Activated CD4-positive, alpha-beta T cell treated with anti-CD3 and anti-CD28 coated beads for 24 hours (primary cell): ENCODE results near the gene OR52N2.

Source experiments
- DNase-seq, 2 donors: peaks; one replicate each; pipeline ENCODE4 v3.0.0-alpha.2; 2020; ENCODE audit warnings: low read depth in 2 of 2

Gene OR52N2

GRCh38 chr11:5808500-5809121 is at the start of gene OR52N2:
TSS of gene OR52N2 (plus strand) at chr11:5808924. CDS start at chr11:5820336, 11,412 bp downstream.
- peak; percentile 58 for DNase-seq

DNA sequence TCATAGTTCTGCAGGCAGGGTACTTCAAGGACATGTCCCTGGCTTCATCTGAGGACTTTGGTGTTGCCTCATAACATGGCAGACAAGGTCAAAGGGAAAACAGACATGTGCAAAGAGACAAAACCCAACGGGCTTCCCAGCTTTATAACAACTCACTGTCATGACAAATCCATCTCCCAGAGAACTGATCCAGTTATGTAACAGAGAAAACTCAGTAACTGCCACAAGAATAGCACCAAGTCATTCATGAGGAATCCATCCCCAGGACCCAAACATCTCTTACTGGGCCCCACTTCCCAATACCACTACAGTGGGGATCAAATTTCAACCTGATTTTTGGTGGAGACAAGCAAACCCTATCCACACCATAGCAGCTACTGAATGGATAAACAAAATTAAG is 41.7 kb upstream of the OR52N2 start:
- no peak for DNase-seq

DNA sequence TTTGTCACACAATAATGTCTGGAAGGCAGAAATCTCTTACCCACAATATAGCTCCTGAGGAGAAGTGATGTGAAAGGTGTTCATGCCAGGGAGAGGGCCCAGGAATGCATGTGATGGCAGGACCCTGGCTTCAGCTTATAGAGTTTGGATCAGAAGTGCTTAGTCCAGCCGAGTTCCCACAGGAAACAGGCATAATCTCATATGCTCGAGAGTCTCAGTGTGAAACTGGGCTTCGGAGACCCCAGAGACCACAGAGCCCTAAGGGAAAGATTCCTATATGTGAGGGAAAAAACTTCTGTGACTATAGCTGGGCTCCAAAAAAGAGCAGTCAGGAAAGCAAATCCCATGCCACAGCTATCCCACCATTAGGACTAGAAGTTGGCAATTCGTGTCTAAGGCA is 25.5 kb upstream of the OR52N2 start, which contains the start of gene OR52N5:
TSS of gene OR52N5 (minus strand) at position 101 of the 400 bp plus-strand sequence. CDS start 4,721 bp downstream, outside the sequence.
- DNase-seq, result no peak

DNA sequence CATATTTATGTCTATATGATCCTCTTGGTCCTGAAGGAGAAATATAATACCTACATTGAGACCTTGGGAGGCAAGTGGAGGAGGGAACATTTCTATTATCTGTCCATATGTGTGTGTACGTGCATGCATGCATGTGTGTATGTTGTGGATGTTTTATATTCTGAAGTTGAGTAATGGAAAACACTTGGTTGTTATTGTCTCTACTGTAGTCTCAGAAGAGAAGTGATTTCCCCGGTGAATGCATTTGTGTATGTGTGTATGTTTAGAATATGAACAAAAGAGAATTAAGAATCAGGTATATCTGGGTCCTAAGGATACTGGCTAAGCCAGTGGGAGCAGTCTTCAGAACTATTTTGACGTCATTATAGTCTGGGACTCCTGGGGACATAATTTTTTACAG is 17.6 kb upstream of the OR52N2 start, which contains the start of gene OR52N1:
TSS of gene OR52N1 (minus strand) at position 101 of the 400 bp plus-strand sequence. CDS start 2,449 bp downstream, outside the sequence.
- no peak for DNase-seq

DNA sequence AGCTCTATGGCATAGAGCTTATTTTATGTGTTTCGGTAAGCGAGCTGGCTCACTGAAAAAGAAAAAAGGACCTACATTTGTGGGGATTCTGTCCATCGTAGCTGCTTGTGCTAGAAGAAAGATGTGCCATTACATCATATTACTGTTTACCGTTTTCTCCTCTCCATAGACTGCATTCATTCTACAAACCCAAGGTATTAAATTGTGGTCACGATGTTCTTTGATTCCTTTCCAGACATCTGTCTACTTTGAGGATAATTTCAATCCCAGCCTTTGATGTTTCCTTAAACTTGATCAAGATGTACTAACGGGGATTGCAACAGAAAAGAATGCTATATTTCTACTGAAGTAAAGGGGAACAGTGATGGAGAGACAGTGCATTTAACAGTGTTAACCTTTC is 12.2 kb upstream of the OR52N2 start:
- DNase-seq, result no peak

GRCh38 chr11:5803982-5804381 is 4.7 kb upstream of the OR52N2 start:
- DNase-seq, result no peak

DNA sequence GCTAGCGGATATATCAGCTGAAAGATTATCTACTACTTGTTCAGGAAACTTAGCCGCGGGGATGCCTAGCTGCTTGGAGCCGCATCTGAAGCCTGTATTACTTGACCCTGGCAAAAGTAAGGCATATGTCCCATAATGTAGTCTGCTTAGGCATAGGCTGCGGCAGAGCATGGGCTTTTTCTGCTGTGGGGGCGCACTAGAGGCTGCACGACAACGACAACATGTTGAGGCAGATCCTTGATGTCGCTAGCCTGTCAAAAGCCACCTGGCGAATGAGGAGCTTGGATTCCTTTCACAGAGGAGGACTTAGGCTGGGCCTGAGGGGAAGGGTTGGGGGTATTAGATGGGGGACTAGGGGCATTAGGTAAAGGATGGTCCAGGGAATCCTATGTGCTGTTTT is 1.1 kb upstream of the OR52N2 start:
- DNase-seq, result no peak

- no peak for DNase-seq
Measured at GRCh38 chr11:5809122-5809519, 397 bp downstream of the OR52N2 start.

DNA sequence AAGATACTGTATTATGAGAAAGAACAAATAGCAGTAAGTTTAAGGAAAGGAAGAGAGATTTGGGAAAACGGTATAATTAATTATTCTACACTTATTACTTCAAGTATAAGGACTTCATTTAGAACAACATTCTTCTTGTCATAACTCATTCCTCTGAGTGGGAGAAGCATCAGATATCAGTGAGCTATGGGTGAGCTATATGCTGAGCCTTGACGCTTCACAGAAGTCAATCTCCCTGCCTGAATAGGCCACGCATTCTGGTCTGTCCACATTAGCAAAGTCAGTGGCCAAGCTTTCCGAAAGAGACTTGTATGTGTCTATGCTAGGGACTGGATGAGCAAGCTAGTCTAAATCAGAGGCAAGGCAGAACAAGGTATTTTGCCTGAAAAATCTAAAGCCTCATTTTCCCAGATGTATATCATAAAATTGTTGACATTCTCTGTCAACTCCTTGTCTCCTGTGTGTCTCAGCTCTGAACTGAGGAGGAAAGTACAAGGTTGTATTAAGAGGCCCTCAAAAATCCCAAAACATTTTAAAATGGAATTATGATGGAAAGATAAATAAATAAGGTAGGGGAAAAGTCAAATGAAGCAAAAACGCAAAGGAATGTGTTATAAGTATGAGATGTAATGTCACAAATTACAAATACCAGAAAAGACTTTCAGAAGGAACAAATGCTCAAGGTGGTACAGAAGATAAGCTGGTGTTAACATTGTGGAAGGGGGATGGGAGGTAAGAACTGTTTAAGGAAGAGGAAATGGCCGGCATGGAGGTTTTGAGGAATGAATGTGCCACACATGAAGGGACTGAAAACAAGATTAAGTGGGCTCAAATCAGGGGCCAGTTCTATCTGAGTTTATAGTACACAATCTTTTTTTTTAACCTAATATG is 1.4 kb downstream of the OR52N2 start:
- DNase-seq, result no peak

DNA sequence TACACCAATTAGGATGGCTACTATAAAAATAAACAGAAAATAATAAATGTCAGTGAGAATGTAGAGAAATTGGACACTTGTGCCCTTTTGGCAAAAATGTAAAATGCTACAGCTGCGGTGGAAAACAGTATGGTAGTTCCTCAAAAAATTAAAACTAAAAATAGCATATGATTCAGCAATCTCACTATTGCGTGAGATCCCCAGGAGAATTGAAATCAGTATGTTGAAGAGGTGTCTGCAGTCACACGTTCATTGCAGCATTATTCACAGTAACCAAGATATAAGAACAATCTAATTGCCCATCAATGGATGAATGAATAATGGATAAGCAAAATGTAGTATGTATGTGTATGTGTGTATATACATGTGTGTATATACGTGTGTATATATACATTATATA is 6.8 kb downstream of the OR52N2 start:
- DNase-seq, result no peak

DNA sequence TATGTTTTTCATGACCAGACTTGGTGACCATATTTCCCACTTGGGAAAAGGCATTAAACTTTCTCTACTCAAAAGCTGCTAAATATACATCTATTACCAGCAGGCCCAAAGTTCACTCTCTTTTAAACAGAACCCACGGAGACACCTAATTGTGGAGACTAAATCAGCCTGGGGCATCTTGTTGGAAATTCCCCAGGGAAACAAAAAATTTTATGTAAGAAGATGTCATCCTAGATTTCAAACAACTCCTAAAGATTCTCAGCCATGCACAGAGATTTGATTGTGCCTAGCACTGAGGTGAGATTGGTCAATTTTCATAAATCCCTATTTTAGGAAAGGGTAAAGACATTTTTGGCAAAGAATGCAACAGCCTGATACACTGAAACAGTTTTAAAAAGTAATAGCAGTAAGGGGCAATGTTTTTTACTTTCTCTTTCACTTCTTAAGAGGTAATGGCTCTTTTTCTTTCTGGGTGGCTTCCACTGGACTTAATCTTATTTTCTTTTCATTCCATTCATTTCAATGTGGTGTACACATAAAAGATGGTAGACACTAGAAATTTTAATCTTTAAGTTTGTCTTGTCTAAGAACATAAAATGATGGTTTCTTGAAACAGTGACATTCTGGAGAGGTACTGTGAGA is 9.6 kb downstream of the OR52N2 start:
- DNase-seq, result no peak

DNA sequence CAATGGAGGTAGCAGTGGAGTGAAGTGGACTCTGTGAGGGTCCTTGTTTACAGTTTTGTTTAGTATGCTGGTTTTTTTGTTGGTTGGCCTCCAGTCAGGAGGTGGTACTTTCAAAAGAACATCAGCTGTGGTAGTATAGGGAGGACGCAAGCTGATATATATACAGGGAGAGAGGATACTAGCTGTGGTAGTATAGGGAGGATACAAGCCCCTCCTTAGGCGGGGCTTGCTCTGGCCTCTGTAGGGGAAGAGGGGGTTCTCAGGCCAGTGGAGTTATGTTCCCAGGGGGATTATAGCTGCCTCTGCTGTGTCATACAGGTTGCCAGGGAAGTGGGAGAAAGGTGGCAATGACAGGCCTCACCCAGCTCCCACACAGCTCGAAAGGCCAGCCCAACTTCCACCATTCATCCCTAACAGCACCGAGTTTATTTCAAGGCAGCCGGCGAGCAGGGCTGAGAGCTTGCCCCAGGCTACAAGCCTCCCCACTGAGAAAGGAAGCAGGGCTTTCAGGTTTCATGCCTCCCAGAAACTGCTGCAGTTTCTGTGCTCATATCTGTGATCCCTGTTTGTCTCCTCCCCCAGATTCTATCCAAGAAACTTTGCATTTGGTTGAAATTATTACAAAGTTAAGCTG is 22.6 kb downstream of the OR52N2 start:
- no peak for DNase-seq

GRCh38 chr11:5833446-5833845 is 24.7 kb downstream of the OR52N2 start:
- DNase-seq, result no peak

GRCh38 chr11:5837695-5838094 is 29.0 kb downstream of the OR52N2 start:
- no peak for DNase-seq

DNA sequence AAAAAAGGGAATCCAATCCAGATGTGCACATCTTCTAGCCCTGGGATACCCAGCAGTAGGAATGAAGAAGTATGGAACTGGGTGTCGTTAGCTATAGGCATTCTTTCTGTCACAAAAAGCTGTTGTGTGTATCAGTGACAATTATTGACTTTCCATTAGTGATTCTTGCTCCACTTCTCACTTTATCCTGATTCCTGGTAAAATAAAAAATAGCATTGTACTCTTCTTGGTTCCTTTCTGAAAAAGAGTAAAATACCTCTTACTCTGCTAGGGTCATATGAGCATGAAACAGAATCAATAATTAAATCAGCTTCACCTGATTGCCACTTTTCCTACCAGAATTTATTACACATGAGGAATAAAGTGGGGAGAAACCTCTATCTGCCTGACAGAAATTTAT is 33.1 kb downstream of the OR52N2 start, which contains the start of gene OR52E6:
TSS of gene OR52E6 (minus strand) at position 101 of the 400 bp plus-strand sequence. CDS start at position 101, 0 bp downstream.
- DNase-seq, result no peak

GRCh38 chr11:5846701-5847100 is 38.0 kb downstream of the OR52N2 start:
- DNase-seq, result no peak

GRCh38 chr11:5847711-5848110 is 39.0 kb downstream of the OR52N2 start:
- no peak for DNase-seq

GRCh38 chr11:5851002-5851401 is 42.3 kb downstream of the OR52N2 start:
- DNase-seq, result no peak

DNA sequence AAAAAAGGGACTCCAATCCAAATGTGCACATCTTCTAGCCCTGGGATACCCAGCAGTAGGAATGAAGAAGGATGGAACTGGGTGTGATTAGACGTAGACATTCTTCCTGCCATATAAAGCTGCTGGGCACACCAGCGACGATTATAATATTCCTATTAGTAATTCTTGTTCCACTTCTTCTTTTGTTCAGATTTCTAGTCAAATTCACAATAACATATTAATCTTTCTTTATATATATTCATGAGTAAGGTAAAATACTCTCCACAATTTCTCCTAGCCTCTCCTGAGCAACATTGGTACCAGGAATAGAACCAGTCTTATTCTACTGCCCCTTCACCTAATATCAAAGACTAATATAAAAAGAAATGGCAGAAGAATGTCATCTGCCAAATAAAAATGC is 48.9 kb downstream of the OR52N2 start, which contains the start of gene OR52E8:
TSS of gene OR52E8 (minus strand) at position 101 of the 400 bp plus-strand sequence. CDS start at position 101, 0 bp downstream.
- DNase-seq, result no peak

DNA sequence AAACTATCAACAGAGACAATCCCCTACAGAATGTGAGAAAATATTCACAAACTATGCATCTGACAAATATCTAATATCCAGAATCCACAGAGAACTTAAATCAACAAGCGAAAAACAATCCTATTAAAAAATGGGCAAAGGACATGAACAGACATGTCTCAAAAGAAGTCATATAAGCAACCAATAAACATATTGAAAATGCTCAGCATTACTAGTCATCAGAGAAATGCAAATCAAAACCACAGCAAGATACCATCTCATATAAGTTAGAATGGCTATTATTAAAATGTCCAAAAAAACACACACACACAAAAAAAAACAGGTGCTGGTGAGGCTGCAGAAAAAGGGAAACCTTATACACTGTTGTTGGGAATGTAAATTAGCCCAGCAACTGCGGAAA is 57.1 kb downstream of the OR52N2 start:
- no peak for DNase-seq
